ENCODE results near the gene PRKAG2. TPM values are rescaled to one million over a fixed set of nuclear protein-coding genes. Genes with fewer than 3 reads are reported as not detected.
A peak's percentile ranks its signal among the peaks of the same experiment; 100 is the strongest.
"Not testable (repeated sequence)": the region's sequence is repeated elsewhere in the genome, so short reads cannot be mapped to it uniquely, and the experiment has no call there.

PRKAG2 gene
- total RNA-seq, 2 donors from 2014 or later: 23.2 to 28.4 TPM

- Mint-ChIP-seq H3K4me3 (no peak overlapping the region), H3K36me3 (ENCODE audit: insufficient read depth in 2 of 2) (no peaks in the 10 kb centered on the region), H3K4me1 (ENCODE audit: low read depth) (peaks cover 2% of the 10 kb centered on the region), H3K27me3 (ENCODE audit: low read depth) (no peaks in the 10 kb centered on the region), H3K27ac (no peak overlapping the region), H3K9me3 (no peaks in the 10 kb centered on the region)
- no peak for DNase-seq
- ATAC-seq (replicated peaks in 1 of 2): no peak
Observed at GRCh38 chr7:151844825-151845200, 32.1 kb downstream of the PRKAG2 start.

- no peaks in the 10 kb centered on the region for H3K36me3 Mint-ChIP-seq (ENCODE audit: insufficient read depth in 2 of 2)
- no peaks in the 10 kb centered on the region for H3K9me3 Mint-ChIP-seq
- no peak overlapping the region for H3K27ac Mint-ChIP-seq
- no peak for DNase-seq
- H3K4me1 Mint-ChIP-seq (ENCODE audit: low read depth): peaks cover 7% of the 10 kb centered on the region
- no peak overlapping the region for H3K4me3 Mint-ChIP-seq
- ATAC-seq (replicated peaks in 1 of 2): no peak
- no peaks in the 10 kb centered on the region for H3K27me3 Mint-ChIP-seq (ENCODE audit: low read depth)
Observed at GRCh38 chr7:151844071-151844824, 32.7 kb downstream of the PRKAG2 start.

GRCh38 chr7:151843181-151843580 is 33.7 kb downstream of the PRKAG2 start:
- DNase-seq (no peak), ATAC-seq (replicated peaks in 1 of 2) (no peak)
- H3K4me1 Mint-ChIP-seq (ENCODE audit: low read depth): peaks cover 15% of the 10 kb centered on the region
- no peaks in the 10 kb centered on the region for H3K36me3 Mint-ChIP-seq (ENCODE audit: insufficient read depth in 2 of 2)
- H3K27me3 Mint-ChIP-seq (ENCODE audit: low read depth): no peaks in the 10 kb centered on the region
- H3K4me3 Mint-ChIP-seq: no peak overlapping the region
- H3K27ac Mint-ChIP-seq: no peak overlapping the region
- no peaks in the 10 kb centered on the region for H3K9me3 Mint-ChIP-seq

GRCh38 chr7:151841395-151842051 is 35.4 kb downstream of the PRKAG2 start:
- H3K4me1 Mint-ChIP-seq (ENCODE audit: low read depth): peaks cover 18% of the 10 kb centered on the region
- not testable (repeated sequence) for H3K27me3 Mint-ChIP-seq (ENCODE audit: low read depth); DNase-seq; H3K27ac Mint-ChIP-seq; H3K4me3 Mint-ChIP-seq; ATAC-seq (replicated peaks in 1 of 2); H3K9me3 Mint-ChIP-seq; H3K36me3 Mint-ChIP-seq (ENCODE audit: insufficient read depth in 2 of 2)

- Mint-ChIP-seq H3K36me3 (ENCODE audit: insufficient read depth in 2 of 2) (no peaks in the 10 kb centered on the region), H3K27me3 (ENCODE audit: low read depth) (no peaks in the 10 kb centered on the region), H3K4me3 (no peak overlapping the region), H3K27ac (no peak overlapping the region), H3K4me1 (ENCODE audit: low read depth) (peaks cover 18% of the 10 kb centered on the region), H3K9me3 (no peaks in the 10 kb centered on the region)
- DNase-seq (no peak), ATAC-seq (replicated peaks in 1 of 2) (no peak)
Observed at GRCh38 chr7:151840088-151840910, 36.6 kb downstream of the PRKAG2 start.

GRCh38 chr7:151839451-151839921 is 37.4 kb downstream of the PRKAG2 start:
- no peak overlapping the region for H3K27ac Mint-ChIP-seq
- H3K4me1 Mint-ChIP-seq (ENCODE audit: low read depth): peaks cover 19% of the 10 kb centered on the region
- no peak for DNase-seq
- H3K27me3 Mint-ChIP-seq (ENCODE audit: low read depth): no peaks in the 10 kb centered on the region
- H3K9me3 Mint-ChIP-seq: no peaks in the 10 kb centered on the region
- ATAC-seq (replicated peaks in 1 of 2): peak; percentile 7 to 25
- peak overlapping the region; percentile 55 to 61 for H3K4me3 Mint-ChIP-seq
- no peaks in the 10 kb centered on the region for H3K36me3 Mint-ChIP-seq (ENCODE audit: insufficient read depth in 2 of 2)

- Mint-ChIP-seq H3K27me3 (ENCODE audit: low read depth) (no peaks in the 10 kb centered on the region), H3K4me1 (ENCODE audit: low read depth) (peaks cover 24% of the 10 kb centered on the region), H3K9me3 (no peaks in the 10 kb centered on the region), H3K27ac (no peak overlapping the region), H3K36me3 (ENCODE audit: insufficient read depth in 2 of 2) (no peaks in the 10 kb centered on the region), H3K4me3 (peak overlapping the region; percentile 55 to 61)
- peak; percentile 41 to 47 for DNase-seq
- peak; percentile 84 to 88 for ATAC-seq (replicated peaks in 1 of 2)
Observed at GRCh38 chr7:151838861-151839381, 38.0 kb downstream of the PRKAG2 start.

GRCh38 chr7:151838072-151838471 is 38.8 kb downstream of the PRKAG2 start:
- H3K27ac Mint-ChIP-seq: no peak overlapping the region
- no peaks in the 10 kb centered on the region for H3K36me3 Mint-ChIP-seq (ENCODE audit: insufficient read depth in 2 of 2)
- H3K9me3 Mint-ChIP-seq: no peaks in the 10 kb centered on the region
- DNase-seq (no peak), ATAC-seq (replicated peaks in 1 of 2) (no peak)
- H3K27me3 Mint-ChIP-seq (ENCODE audit: low read depth): no peaks in the 10 kb centered on the region
- H3K4me3 Mint-ChIP-seq: peak overlapping the region in 1 of 2 donors; percentile 49
- peaks cover 24% of the 10 kb centered on the region for H3K4me1 Mint-ChIP-seq (ENCODE audit: low read depth)

GRCh38 chr7:151837285-151838042 is 39.5 kb downstream of the PRKAG2 start:
- Mint-ChIP-seq H3K9me3 (no peaks in the 10 kb centered on the region), H3K4me1 (ENCODE audit: low read depth) (peaks cover 24% of the 10 kb centered on the region), H3K4me3 (no peak overlapping the region), H3K27me3 (ENCODE audit: low read depth) (no peaks in the 10 kb centered on the region), H3K27ac (no peak overlapping the region), H3K36me3 (ENCODE audit: insufficient read depth in 2 of 2) (no peaks in the 10 kb centered on the region)
- no peak for ATAC-seq (replicated peaks in 1 of 2)
- DNase-seq: no peak

- ATAC-seq (replicated peaks in 1 of 2) (no peak), DNase-seq (no peak)
- peaks cover 24% of the 10 kb centered on the region for H3K4me1 Mint-ChIP-seq (ENCODE audit: low read depth)
- no peak overlapping the region for H3K4me3 Mint-ChIP-seq
- no peaks in the 10 kb centered on the region for H3K27me3 Mint-ChIP-seq (ENCODE audit: low read depth)
- H3K9me3 Mint-ChIP-seq: no peaks in the 10 kb centered on the region
- H3K36me3 Mint-ChIP-seq (ENCODE audit: insufficient read depth in 2 of 2): no peaks in the 10 kb centered on the region
- H3K27ac Mint-ChIP-seq: no peak overlapping the region
Observed at GRCh38 chr7:151836927-151837205, 40.0 kb downstream of the PRKAG2 start.

GRCh38 chr7:151836191-151836926 is 40.6 kb downstream of the PRKAG2 start:
- Mint-ChIP-seq H3K4me3 (no peak overlapping the region), H3K27ac (no peak overlapping the region), H3K4me1 (ENCODE audit: low read depth) (peaks cover 24% of the 10 kb centered on the region), H3K27me3 (ENCODE audit: low read depth) (no peaks in the 10 kb centered on the region), H3K9me3 (no peaks in the 10 kb centered on the region), H3K36me3 (ENCODE audit: insufficient read depth in 2 of 2) (no peaks in the 10 kb centered on the region)
- DNase-seq (no peak), ATAC-seq (replicated peaks in 1 of 2) (no peak)

- no peak for DNase-seq
- Mint-ChIP-seq H3K9me3 (no peaks in the 10 kb centered on the region), H3K4me3 (no peak overlapping the region), H3K27ac (no peak overlapping the region), H3K27me3 (ENCODE audit: low read depth) (no peaks in the 10 kb centered on the region), H3K4me1 (ENCODE audit: low read depth) (peaks cover 24% of the 10 kb centered on the region), H3K36me3 (ENCODE audit: insufficient read depth in 2 of 2) (no peaks in the 10 kb centered on the region)
- ATAC-seq (replicated peaks in 1 of 2): no peak
Observed at GRCh38 chr7:151835636-151836035, 41.3 kb downstream of the PRKAG2 start.
